GM21526 (cell line): ENCODE data around the gene PTGDS.

Experiments
- ATAC-seq: cut with Tn5 transposase; IDR thresholded peaks from one replicate; pipeline ENCODE4 v1.9.1; 2021; ENCODE audit warnings: moderate library complexity; ENCODE audit not compliant: unreplicated experiment, low FRiP score

The PTGDS gene

GRCh38 chr9:137020771-137021567, 43.7 kb downstream of the PTGDS start:
- ATAC-seq, result no peak

DNA sequence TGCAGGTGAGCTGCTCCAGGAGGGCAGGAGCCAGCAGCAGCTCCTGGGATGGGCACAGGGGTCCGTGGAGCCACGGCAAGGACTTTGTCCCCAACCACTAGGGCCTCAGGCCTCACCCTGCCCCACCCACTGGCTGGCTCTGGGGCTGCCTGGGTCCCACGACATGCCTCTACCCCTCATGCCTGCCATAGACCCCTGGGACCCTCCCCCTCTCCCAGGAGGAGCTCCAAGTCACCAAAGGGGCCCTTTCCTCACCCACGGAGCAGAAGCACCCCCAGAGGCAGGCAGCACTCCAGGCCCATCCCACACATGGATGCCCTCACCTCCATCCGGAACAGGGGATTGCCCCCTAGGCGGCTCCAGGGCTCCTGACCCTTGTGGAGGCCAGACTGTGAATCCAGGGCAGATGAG, 44.3 kb downstream of the PTGDS start:
- no peak for ATAC-seq

GRCh38 chr9:137021979-137022661, 44.8 kb downstream of the PTGDS start:
- ATAC-seq, result no peak

GRCh38 chr9:137022662-137023008, 45.3 kb downstream of the PTGDS start:
- ATAC-seq, result no peak

GRCh38 chr9:137023157-137023556, 45.9 kb downstream of the PTGDS start:
- ATAC-seq, result no peak

DNA sequence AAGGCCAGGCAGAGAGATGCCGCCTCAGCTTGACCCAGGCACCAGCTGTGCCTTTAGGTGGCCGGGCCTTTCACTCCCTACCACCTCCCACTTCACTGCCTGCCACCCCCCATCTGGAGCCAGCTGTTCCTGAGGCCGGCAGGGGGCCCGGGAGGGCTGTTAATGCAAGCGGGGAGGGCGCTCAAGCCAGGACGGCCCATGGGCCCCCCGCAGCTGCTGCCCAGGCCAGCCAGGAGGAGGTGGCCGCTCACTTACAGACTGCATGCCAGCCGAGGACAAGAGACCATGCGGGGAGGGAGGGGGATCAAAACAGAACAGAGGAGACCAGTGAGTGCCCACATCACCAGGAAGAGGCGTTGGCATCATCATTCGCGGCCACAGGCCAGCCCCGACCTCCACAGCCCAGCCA, 46.3 kb downstream of the PTGDS start:
- no peak for ATAC-seq

- ATAC-seq, result no peak
These were observed 48.2 kb downstream of the PTGDS start for GRCh38 chr9:137025517-137025966.

DNA sequence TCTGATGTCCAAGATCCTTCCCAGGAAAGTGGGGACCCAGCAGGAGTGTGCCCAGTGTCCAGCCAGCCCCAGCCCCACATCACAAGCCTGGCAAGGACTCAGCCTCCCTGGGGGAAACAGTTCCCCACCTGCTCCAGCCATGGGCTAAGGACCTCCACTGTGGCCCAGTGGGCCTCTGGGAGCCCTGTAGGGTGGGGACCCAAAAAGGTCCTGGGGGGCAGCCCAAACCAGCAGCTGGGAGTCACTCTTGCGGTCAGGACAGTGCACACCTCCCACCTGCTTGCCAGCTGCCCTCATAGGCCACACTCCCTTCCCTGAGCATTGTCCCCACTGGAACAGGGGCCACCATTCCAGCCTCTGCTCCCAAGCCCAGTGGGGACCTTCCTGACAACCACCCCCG, 49.1 kb downstream of the PTGDS start:
- ATAC-seq, result no peak

DNA sequence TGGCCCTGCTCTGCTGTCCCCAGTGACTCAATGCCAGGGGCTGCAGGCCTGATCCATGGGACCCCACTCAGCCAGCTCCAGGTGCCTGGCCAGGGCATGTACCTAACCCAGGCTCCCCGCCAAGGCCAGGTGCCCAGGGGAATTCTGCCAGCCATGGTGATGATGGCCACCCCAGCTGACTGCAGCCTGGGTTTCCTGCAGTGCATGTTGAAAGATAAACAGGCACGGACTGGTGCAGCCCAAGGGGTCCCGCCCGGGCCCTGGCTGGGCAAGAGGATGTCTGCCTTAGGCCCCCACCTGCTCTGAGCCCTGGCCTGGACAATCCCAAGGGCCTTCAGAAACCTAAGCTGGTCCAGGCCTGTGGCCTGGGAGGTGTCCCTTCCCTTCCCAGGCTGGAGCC, 49.5 kb downstream of the PTGDS start:
- ATAC-seq, result no peak

GRCh38 chr9:137027369-137028262, 50.3 kb downstream of the PTGDS start, which contains the start of gene ABCA2:
Gene ABCA2 (minus strand): TSS chr9:137028237. CDS start chr9:137028140, 97 bp downstream.
- no peak for ATAC-seq

GRCh38 chr9:137028263-137029057, 51.2 kb downstream of the PTGDS start:
- no peak for ATAC-seq

DNA sequence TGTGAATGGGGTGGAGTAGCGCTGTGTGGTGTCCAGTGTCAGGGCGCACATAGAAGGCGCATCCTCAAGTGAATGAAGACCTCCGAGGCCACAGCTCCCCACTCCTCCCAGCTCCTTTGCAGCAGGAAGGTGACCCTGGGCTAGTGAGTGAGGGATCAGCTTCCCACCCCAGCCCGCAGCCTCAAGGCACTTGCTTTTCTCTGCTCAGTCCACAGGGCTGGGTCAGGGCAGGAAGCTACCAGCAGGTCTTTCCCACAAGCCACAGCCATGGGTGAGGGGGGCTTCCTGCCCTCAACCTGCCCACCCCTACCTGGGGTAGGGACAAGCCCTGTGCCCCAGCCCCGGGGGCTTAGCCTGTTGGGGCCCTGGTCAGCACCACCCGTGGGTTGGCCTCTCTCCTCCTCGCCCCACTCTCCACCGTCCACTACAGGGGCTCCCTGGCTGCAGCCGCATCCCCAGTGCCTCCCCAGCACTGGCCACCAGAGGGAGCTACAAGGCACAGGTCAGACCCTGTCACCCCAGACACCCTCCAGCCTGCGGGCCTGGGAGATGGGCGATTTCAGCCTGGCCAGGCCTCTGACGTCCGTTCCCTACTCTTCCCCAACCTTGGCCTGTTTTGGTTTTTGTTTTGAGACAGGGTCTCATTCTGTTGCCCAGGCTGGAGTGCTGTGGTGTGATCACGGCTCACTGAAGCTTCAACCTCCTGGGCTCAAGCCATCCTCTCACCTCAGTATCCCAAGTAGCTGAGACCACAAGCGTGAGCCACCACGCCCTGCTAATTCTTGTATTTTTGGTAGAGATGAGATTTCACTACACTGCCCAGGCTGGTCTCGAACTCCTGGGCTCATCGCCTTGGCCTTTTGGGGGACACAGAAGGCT, 52.0 kb downstream of the PTGDS start:
- no peak for ATAC-seq

DNA sequence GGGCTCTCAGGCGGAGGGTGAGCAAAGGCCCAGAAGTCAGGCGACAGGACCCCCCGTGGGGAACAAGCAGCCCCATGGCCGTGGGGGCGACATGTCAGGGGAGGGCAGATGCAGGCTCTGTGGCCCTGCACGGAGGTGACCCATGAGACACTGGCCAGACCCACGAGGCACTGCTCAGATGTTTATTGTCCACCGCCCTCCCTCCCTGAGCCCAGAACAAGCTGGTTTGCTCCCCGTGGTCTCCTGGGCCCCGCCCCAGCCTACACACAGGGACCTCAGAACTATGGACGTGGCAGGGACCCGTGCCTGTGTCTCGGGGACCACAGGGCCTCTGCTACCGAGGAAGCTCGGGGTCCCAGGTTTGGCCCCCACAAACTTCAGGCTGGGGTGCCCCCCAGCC, 52.7 kb downstream of the PTGDS start:
- ATAC-seq, result no peak

DNA sequence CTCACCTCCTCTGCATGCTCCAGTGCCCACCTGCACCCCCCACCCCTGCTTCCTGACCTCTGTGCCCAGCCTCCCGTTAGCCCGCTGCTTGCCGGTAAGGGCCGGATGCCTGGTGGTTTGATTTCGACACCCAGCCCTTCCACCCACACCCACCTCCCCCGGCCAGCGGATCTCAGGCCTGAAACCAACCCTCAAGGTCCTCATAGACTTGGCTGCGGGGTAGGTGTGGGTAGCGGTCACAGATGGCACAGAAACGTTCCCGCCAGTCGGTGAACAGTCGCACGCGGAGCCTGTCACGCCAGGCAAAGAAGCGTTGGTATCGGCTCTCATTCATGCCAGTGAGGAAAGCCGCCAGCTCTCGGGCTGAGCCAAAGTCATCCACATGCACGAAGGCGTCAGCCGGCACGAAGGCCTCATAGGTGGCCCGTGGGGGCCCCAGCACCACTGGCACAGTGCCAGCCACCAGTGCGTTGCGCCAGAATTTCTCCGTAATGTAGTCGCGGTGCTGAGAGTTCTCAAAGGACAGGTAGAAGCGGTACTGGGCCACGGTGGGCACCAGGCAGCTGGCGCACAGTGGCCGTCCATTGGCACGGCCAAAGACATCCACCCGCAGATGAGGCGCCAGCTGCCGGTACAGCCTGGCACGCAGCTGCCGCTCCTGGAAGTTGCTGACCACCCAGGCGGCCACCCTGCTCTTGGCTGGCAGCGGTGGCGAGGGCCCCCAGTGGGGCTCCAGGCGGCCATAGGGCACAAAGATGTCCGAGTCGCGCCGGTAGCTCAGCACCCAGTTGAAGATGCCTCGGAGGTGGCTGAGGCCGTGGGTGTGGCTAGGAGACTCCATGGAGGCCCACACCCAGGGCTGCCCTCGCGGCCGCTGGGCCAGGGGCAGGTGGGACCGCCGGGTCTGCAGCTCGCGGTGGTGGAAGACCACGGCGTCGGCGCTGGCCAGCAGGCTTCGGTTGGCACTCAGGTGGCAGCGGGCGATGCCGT, 53.5 kb downstream of the PTGDS start:
- ATAC-seq, result no peak
